HG02943 (cell line): ENCODE data around the gene SFT2D2.

Experiments used
- ATAC-seq: cut with Tn5 transposase; IDR thresholded peaks from one replicate; pipeline ENCODE4 v1.9.1; 2021; ENCODE audit warnings: mild to moderate bottlenecking, low read depth, moderate library complexity; ENCODE audit not compliant: unreplicated experiment

The SFT2D2 gene

DNA sequence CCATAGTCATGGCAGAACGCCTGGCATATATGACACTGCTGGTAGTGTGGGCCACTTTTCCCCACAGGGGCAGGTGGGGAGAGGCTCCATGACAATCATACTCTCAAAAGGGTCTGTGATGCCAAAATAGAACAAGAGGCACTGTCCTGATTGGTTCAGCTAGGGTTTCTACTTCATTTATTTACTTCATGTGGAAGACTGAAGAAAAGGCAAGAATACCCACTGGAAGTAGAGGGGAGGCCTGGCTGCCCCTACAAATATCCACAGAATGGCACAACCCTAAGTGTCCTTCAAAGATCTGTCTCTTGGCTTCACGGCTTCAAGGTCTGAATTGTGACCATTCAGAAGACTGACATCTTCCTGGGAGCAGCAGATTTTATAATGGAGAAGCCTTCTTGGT, 4.5 kb upstream of the SFT2D2 start:
- ATAC-seq: no peak

DNA sequence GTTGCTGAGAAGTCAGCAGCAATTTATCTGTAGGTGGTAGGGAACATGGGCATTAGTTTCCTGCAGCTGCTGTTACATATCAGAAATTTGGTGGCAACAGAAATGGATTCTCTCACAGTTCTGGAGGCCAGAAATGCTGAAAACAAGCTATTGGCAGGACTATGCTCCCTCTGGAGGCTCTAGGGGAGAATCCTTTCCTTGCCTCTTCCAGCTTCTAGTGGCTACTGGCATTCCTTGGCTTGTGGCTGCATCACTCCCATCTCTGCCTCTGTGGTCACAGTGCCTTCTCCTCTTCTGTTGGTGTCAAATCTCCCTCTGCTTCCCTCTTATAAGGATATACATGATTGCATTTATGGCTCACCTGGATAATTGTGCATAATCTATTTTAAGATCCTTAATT, 2.5 kb upstream of the SFT2D2 start:
- ATAC-seq: no peak

DNA sequence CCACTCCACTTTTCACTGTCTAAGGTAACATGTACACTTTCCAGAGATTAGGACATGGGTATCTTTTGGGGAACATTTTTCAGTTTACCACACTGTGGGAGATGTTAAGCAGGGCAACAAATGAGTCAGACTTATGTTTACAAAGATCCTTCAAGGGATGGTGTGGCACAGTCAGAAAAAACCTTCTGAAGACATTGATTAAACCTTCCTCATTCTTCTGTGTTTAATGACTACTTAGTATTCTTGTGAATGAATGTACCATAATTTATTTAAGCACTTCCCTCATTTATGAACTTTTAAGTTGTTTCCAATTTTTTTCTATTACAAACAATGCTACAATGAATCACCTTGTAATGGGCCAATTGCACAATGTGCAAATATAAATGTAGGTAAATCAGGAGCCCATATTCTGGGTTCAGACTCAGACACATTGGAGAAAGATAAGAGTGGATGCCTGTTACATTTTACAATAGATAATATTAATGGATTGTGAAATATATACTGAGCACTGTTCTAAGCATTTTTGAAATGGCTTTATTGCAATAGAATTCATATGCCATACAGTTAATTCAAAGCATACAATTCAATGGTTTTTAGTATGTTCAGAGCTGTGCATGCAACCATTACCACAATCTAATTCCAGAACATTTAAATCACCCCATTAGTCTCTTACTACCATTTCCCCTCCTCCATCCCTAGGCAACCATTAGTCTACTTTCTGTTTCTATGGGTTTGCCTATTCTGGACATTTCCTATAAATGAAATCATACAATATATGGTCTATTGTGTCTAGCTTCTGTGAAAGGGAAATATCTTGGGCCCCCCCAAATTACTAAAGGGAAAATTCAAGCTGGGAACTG, 1.9 kb upstream of the SFT2D2 start:
- no peak for ATAC-seq

DNA sequence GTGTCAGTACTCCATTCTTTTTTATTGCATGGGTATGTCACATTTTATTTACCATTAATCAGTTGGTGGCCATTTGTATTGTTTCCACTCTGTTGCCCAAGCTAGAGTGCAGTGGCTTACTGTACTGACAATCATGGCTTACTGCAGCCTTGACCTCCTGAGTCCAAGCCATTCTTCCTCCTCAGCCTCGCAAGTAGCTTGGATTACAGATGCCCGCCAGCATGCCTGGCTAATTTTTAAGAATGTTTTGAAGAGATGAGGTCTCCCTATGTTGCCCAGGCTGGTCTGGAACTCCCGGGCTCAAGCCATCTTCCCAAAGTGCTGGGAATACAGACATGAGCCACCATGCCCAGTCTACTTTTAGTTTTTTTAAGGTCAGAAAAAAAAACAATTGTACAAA, 813 bp upstream of the SFT2D2 start:
- no peak for ATAC-seq

DNA sequence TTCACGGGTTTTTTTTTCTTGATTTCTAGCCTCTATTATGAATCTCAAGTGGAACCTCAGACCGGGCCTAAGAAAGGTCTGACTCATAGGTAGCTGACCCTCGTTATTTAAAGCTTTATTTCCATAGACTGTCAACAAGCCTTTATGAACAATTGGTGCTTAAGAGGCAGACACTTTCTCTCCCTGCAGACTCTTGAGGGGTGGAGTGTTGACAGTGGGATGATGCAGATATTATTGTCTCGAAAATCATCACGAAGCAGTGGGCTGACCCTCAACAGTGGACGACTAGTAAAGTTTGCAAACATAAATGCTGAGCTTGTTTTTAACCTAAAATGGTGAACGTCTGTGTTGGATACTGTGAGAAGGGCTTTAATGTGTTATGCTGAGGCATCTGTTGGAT, 1.8 kb downstream of the SFT2D2 start:
- no peak for ATAC-seq

DNA sequence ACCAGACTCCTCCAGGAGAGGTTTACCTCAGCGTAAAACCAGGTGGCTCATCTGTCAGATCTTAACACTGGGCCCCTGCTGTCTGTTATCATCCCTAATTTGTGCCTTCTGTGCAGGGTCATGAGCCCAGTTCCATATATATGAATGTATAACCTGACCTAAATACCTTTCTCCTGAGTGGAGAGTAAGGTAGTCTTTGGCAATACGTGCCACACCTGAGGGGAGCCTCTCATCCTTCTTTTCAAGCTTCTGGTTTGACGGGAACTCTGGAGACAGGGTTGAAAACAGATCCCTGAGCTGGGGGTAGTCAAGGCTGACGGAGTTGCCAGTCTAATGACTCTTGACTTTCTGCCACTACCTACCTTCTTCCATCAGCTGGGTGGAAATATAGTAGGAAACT, 4.1 kb downstream of the SFT2D2 start:
- no peak for ATAC-seq

DNA sequence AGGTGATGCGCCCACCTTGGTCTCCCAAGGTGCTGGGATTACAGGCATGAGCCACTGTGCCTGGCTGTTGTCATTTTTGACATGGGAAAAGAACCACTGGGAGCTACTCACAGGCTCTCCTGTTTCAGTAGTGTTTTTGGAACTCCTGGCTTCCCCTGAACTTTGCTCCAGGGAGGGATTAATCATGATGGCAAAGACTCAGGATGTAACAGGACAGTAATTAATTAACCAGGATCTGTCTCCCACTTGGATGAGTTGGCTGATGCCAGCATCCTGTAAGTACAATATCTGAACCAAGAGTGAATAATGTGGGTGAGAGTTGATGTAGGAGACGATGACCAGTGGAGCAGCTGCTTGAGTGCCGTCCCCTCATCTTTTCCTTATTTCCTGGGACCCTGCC, 4.9 kb downstream of the SFT2D2 start:
- no peak for ATAC-seq

- no peak for ATAC-seq
Observed at GRCh38 chr1:168234846-168235547, 9.2 kb downstream of the SFT2D2 start.

DNA sequence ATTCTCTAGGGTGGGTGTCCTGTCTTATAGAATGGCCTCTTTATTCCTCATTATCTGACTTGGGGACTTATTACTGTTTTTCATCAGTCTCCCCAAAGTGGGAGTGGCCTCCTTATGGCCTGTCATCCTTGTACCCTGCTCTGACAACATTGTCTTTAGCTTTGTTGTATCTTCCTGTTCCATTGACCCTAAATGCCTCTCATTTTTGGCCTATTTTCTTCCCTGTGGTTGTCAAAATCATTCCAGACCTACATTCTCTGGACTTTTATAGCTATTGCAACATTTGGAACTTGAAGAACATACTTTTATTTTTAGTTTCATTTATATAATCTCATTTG, 9.7 kb downstream of the SFT2D2 start:
- no peak for ATAC-seq

DNA sequence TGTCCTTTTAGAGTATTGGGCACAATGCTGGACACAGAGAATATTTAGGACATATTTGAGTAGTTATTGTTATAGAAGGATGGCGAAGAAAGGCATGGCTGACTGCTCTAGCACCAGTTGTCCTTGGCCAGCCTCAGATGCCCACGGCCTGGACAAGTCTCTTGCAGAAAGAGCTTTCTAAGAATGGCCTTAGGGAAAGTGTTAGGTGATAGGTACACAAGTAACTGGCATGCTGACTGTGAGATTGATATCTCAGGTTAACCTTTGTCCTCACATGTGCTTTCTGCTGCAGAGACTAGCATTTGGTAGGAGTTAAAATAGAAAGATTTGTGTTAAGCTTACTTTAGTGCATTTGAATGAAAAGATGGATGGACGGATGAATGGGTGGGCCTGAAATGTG, 10.1 kb downstream of the SFT2D2 start:
- ATAC-seq: no peak

- ATAC-seq: no peak
Observed at GRCh38 chr1:168236836-168237611, 11.2 kb downstream of the SFT2D2 start.

GRCh38 chr1:168243198-168243597, 17.4 kb downstream of the SFT2D2 start:
- ATAC-seq: no peak

- ATAC-seq: no peak
Observed at GRCh38 chr1:168243636-168244212, 17.9 kb downstream of the SFT2D2 start.

DNA sequence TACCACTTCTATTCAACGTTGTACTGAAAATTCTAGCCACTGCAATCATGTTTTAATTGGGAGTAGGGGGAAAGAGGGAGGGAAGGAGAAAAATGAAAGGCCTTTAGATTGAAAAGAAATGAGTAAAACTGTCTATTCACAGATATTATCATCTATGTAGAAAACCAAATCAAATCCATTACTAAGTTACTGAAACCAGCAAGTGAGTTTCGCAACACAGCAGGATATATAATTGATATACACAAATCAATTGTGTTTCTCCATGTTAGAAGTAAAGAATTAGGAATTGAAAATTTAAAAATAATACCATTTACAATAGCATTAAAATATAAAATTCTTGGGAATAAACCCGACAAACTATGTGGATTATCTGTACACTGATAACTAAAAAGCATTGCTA, 19.2 kb downstream of the SFT2D2 start:
- ATAC-seq: no peak

DNA sequence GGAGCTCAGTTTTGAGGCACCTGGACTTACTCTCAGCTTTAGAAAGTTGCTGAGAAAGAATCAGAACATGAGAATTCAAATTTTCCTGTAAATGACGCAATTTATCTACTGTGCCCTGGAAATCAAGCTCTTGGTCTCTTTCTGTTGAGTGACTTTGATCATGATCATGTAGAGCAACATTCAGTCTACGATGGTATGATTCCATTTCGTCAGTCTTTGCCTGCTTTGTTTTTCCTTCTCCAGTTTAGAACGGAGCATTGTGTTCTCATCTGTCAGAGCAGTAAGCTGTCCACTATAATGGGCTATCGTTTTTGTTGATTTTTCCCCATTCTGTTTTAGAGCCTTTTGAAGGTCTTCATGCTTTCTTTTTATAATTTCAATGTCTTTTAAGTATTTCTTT, 20.7 kb downstream of the SFT2D2 start:
- no peak for ATAC-seq

- no peak for ATAC-seq
Observed at GRCh38 chr1:168252204-168252733, 26.5 kb downstream of the SFT2D2 start.

GRCh38 chr1:168256164-168256563, 30.4 kb downstream of the SFT2D2 start:
- ATAC-seq: no peak

DNA sequence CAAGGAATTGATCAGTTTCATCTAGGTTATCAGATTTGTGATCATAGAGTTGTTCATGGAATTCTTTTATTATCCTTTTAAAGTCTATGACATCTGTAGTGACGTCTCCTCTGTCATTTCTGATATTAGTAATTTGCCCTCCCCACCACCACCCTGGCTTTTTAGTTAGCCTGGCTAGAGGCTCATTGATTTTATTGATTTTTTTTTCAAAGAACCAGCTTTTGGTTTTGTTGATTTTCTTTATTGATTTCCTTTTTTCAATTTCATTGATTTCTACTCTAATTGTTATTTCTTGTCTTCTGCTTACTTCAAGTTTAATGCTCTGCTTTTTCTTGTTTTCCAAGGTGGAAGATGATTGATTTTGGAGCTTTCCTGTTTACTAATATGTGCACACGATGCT, 31.6 kb downstream of the SFT2D2 start:
- ATAC-seq: no peak

DNA sequence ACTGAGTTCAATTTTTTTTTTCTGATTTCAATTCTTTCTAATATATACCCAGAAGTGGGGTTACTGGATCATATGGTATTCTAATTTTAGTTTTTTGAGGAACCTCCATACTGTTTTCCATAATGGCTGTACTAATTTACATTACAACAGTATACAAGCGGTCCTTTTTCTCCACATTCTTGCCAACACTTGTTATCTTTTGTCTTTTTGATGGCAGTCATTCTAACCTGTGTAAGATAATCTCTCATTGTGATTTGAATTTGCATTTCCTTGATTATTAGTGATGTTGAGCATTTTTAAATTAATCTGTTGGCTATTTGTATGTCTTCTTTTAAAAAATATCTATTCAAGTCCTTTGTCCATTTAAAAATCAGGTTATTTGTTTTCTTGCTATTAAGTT, 33.8 kb downstream of the SFT2D2 start:
- no peak for ATAC-seq

- no peak for ATAC-seq
Observed at GRCh38 chr1:168260393-168260792, 34.6 kb downstream of the SFT2D2 start.

GRCh38 chr1:168261390-168261789, 35.6 kb downstream of the SFT2D2 start:
- no peak for ATAC-seq
